Measurements from ENCODE around the gene CWC15. TPM values are rescaled to one million over a fixed set of nuclear protein-coding genes. Genes with fewer than 3 reads are reported as not detected.
"Not testable (repeated sequence)": the region's sequence is repeated elsewhere in the genome, so short reads cannot be mapped to it uniquely, and the experiment has no call there.

The CWC15 gene
- total RNA-seq, 1 experiment from 2014 or later, result 32.9 TPM

DNA sequence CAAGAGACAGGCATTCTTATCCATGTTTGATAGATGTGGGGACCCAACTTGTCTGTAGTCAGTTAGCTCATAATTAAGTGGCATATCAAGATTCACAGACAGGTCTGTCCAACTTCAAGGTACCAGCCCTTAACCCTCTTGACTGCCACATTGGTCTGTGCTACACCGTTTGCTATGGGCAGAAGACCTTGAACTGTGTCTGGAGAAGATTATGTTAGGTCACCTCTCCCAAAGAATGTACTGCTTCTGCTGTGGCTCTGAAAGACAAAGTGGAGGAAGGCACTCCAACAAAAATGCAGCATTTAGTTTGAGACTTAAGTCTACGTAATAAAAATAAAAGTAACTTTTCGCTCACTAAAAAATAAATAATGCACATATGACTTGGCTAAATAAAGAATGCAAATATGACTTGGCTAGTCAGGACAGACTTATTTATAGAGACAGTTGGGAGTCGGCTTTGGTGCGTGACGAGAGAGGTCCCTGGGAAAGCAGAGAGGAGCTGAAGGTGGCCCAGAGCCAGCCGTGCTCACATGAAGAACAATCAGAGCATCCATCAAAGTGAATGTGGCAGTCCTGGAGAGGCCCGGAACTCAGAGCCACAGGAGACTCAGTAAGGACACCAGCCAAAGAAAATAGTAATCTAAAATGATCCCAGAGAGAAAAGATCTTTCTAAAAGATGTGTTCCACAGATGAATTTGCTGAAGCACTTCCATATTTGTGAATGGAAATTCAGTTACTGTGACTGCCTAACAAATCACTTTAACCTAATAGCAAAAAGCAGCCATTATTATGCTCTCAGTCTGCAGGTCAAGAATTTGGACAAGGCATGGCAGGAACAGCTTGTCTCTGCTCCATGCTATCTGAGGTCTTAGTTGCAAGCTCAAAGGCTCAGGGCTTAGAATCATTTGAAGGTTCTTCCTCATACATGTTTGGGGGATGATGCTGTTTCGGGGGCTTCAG, 35.0 kb downstream of the CWC15 start:
- peak in 1 of 2 experiments; percentile 33 for DNase-seq (ENCODE audit: low read depth in 1 of 2, low spot score in 2 of 2)
- no peak overlapping the region for H3K27ac ChIP-seq
- no peaks in the 10 kb centered on the region for H3K27me3 ChIP-seq (replicated peaks)
- H3K4me3 ChIP-seq, result no peak overlapping the region
- no peaks in the 10 kb centered on the region for H3K9me3 ChIP-seq (replicated peaks)
- peaks cover 12% of the 10 kb centered on the region for H3K4me1 ChIP-seq (replicated peaks)
- no peaks in the 10 kb centered on the region for H3K36me3 ChIP-seq

DNA sequence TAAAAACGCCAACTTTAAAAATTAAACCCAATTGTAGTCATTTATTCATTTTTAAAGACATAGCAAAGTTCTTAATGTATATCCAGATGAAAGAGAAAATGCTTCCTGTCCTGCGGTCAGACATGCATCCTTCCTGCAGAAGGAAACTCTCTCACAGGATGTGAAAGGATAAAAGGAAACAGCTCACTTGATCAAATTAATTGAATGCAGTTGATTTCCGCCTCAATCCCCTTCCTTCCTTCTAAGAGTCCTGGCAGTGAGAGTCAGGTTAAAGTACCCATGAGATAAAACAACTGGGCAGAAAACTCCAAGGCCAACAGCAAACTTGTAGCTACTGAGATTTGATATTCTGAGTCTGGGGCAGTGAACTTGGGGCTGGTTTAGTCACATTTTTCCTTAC, 38.5 kb downstream of the CWC15 start:
- no peak for DNase-seq (ENCODE audit: low read depth in 1 of 2, low spot score in 2 of 2)
- Histone ChIP-seq H3K9me3 (replicated peaks) (no peaks in the 10 kb centered on the region), H3K4me3 (no peak overlapping the region), H3K27ac (no peak overlapping the region), H3K36me3 (no peaks in the 10 kb centered on the region), H3K4me1 (replicated peaks) (peaks cover 22% of the 10 kb centered on the region), H3K27me3 (replicated peaks) (no peaks in the 10 kb centered on the region)

DNA sequence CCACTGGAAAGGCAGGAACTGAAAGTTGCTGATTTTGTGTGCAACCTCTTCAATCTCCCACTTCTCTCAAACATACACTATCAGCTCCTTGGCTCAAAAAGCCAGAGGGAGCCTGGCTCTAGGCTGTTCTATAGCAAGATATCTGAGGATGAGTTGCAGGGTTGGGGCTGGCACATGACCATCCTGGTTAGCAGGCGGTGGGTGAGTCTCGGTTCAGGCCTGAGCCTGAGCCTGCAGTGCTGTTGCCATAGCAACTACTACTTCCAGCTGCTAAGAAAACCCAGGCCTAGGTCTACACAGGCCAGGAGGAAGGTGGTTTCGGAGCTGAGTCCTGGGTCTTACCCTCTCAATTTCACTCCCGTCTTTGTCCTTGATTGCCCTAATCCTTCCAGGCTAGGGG, 39.0 kb downstream of the CWC15 start:
- Histone ChIP-seq H3K9me3 (replicated peaks) (no peaks in the 10 kb centered on the region), H3K27me3 (replicated peaks) (no peaks in the 10 kb centered on the region), H3K4me3 (no peak overlapping the region), H3K4me1 (replicated peaks) (peaks cover 22% of the 10 kb centered on the region), H3K27ac (no peak overlapping the region), H3K36me3 (no peaks in the 10 kb centered on the region)
- no peak for DNase-seq (ENCODE audit: low read depth in 1 of 2, low spot score in 2 of 2)

DNA sequence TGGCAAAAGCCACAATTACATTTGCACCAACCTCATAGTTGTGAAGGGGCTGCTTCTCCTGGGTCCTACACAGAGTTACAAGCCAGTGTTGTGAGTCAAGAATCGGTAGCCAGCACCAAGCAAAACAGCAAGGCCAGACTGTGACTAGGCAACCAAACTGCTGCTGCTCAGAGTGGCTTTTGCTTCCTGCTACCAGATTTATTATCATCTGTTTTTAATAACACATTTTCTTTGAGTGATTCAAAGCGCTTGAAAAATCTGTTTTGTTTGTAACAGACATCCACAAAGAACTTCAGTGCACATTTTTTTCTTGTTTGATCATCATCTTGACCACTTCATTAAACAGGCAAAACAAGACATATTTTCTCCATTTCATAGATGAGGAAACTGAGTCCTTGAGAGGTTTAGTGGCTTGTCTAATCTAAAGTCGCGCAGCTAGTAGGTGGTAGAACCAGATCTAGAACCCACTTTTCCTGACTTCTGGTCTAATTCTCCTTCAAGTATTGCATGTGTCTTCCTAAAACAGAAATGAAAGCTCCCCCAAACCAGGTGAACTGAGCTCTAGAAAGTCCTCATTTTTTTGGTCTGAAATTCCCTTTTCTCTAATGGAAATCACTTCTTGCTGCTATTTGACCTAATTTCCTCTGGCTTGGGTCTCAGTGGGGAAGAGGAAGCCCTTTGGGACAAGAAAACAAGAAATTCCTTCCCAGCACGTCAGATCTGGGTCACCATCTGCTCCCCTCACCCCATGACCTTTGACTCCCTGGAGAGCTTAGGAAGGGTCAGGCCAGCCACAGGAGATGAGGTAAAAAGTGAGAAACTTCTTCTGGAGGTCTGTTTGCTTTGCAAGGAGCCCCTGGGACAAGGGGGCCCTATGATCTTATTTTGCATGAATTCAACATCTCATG, 39.9 kb downstream of the CWC15 start:
- no peaks in the 10 kb centered on the region for H3K27me3 ChIP-seq (replicated peaks)
- H3K4me1 ChIP-seq (replicated peaks), result peaks cover 19% of the 10 kb centered on the region
- H3K36me3 ChIP-seq, result no peaks in the 10 kb centered on the region
- no peak overlapping the region for H3K4me3 ChIP-seq
- H3K27ac ChIP-seq, result peak overlapping the region; percentile 67
- H3K9me3 ChIP-seq (replicated peaks), result no peaks in the 10 kb centered on the region
- peak; percentile 53 to 55 for DNase-seq (ENCODE audit: low read depth in 1 of 2, low spot score in 2 of 2)

DNA sequence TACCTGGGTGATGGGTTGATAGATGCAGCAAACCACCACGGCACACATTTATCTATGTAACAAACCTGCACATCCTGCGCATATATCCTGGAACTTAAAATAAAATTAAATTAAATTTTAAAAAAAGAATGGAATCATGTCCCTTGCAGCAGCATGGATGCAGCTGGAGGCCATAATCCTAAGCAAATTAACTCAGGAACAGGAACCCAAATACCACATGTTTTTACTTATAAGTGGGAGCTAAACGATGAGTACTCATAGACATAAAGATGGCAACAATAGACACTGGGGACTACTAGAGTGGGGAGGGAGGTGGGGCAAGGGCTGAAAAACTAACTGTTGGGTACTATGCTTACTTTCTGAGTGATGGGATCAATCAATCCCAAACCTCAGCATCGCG, 40.9 kb downstream of the CWC15 start:
- H3K9me3 ChIP-seq (replicated peaks), result no peaks in the 10 kb centered on the region
- no peaks in the 10 kb centered on the region for H3K36me3 ChIP-seq
- H3K27me3 ChIP-seq (replicated peaks), result no peaks in the 10 kb centered on the region
- DNase-seq (ENCODE audit: low read depth in 1 of 2, low spot score in 2 of 2), result no peak
- peaks cover 15% of the 10 kb centered on the region for H3K4me1 ChIP-seq (replicated peaks)
- H3K4me3 ChIP-seq, result no peak overlapping the region
- peak overlapping the region; percentile 67; the same call in 1 of the 2 replicates for H3K27ac ChIP-seq

DNA sequence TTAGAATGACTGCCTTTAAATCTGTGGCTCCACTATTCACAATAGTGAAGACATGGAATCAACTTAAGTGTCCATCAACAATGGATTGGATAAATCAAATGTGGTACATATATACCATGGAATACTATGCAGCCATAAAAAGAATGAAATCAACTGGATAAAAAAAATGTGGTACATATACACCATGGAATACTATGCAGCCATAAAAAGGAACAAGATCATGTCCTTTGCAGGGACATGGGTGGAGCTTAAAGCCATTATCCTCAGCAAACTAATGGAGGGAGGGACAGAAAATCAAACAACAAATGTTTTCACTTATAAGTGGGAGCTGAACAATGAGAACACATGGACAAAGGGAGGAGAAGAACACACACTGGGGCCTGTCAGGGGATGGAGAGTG, 41.3 kb downstream of the CWC15 start:
- DNase-seq (ENCODE audit: low read depth in 1 of 2, low spot score in 2 of 2); H3K27ac ChIP-seq; H3K4me3 ChIP-seq; H3K36me3 ChIP-seq; H3K27me3 ChIP-seq (replicated peaks); H3K9me3 ChIP-seq (replicated peaks): not testable (repeated sequence)
- H3K4me1 ChIP-seq (replicated peaks), result peaks cover 18% of the 10 kb centered on the region

DNA sequence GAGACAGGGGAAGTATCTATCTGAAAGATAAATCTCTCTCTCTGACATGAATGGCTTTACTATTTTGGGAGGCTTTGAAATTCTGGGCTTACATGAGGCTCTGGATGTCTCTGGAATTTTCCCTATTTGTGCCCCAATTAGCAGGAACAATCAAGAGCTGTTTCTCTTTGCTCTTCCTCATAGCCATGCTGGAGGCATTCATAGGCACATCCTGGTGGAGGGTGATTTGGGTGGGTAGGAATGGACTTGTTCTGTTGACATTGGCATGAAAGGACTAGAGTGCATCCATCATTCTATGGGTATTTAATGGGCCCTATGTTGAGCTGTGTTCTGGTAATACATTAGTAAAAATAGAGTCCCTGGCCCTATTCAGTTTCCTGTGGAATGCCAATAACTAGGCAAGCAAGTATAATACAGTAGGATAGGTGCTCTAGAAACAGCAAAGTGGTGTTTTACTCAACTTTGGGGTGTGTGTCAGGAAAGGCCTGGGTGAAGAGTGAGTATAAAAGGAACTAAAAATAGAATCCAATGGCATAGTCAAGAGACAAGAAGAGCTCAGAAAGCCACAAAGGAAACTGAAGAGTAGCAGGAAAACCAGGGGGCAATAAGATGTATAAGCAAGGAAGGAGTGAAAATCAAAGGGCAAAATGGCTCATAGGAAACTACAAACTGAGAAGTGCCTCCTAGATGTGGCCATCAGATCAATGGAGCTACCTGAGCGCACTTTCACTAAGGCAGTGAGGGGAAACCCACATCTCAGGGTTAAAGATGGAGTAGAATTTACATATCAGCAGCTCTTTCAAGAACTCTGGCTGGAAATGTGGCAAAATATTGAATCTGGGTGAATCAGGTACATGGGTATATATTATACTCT, 45.0 kb downstream of the CWC15 start:
- DNase-seq (ENCODE audit: low read depth in 1 of 2, low spot score in 2 of 2), result no peak
- Histone ChIP-seq H3K36me3 (no peaks in the 10 kb centered on the region), H3K27me3 (replicated peaks) (no peaks in the 10 kb centered on the region), H3K9me3 (replicated peaks) (no peaks in the 10 kb centered on the region), H3K4me3 (no peak overlapping the region), H3K27ac (no peak overlapping the region), H3K4me1 (replicated peaks) (peaks cover 20% of the 10 kb centered on the region)

DNA sequence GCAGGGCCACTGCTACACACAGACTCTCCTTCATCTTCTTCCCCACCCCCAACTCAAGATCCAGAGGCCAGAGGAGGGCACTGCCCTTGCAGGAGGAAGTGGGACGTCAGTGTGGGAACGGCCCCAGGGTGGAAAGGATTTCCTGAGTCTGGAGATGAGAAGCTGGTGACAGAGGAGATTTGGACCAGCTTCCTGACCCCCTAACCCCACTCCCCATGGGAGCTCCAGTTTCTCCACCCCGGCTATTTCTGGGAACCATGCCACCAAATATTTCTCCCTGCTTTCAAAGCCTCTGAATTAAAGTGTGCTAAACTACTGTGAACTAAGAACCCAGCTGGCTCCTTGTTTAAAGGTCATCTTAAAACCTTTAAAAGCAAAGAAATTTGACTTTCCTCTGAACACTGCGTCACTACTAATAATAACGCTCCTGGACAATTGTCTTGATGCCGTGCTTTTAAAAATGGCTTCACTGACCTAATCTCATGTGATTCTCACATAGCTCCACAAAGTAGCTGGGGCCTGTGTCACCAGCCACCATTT, 46.6 kb downstream of the CWC15 start:
- Histone ChIP-seq H3K4me1 (replicated peaks) (peaks cover 10% of the 10 kb centered on the region), H3K27ac (peak overlapping the region; percentile 37; the same call in 1 of the 2 replicates), H3K9me3 (replicated peaks) (no peaks in the 10 kb centered on the region), H3K27me3 (replicated peaks) (no peaks in the 10 kb centered on the region), H3K36me3 (no peaks in the 10 kb centered on the region), H3K4me3 (no peak overlapping the region)
- peak; percentile 21 to 41 for DNase-seq (ENCODE audit: low read depth in 1 of 2, low spot score in 2 of 2)

DNA sequence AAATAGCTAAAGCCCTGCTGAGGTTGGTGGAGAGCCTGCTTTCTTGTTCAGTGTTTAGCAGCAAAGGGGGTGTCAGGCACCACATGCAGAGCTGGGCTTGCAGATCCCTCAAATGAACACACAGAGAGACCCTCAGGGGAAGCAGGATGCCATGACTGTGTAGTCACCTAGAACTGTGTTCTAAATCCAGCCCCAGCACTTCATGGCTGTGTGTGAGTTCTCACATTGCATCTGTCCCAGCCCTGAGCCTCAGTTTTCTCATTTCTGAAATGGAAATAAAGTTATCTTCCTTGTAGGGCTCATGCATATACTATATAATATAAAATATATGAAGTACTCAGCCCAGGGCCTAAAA, 47.1 kb downstream of the CWC15 start:
- DNase-seq (ENCODE audit: low read depth in 1 of 2, low spot score in 2 of 2), result no peak
- Histone ChIP-seq H3K4me3 (no peak overlapping the region), H3K4me1 (replicated peaks) (peaks cover 10% of the 10 kb centered on the region), H3K27ac (no peak overlapping the region), H3K27me3 (replicated peaks) (no peaks in the 10 kb centered on the region), H3K9me3 (replicated peaks) (no peaks in the 10 kb centered on the region), H3K36me3 (no peaks in the 10 kb centered on the region)

DNA sequence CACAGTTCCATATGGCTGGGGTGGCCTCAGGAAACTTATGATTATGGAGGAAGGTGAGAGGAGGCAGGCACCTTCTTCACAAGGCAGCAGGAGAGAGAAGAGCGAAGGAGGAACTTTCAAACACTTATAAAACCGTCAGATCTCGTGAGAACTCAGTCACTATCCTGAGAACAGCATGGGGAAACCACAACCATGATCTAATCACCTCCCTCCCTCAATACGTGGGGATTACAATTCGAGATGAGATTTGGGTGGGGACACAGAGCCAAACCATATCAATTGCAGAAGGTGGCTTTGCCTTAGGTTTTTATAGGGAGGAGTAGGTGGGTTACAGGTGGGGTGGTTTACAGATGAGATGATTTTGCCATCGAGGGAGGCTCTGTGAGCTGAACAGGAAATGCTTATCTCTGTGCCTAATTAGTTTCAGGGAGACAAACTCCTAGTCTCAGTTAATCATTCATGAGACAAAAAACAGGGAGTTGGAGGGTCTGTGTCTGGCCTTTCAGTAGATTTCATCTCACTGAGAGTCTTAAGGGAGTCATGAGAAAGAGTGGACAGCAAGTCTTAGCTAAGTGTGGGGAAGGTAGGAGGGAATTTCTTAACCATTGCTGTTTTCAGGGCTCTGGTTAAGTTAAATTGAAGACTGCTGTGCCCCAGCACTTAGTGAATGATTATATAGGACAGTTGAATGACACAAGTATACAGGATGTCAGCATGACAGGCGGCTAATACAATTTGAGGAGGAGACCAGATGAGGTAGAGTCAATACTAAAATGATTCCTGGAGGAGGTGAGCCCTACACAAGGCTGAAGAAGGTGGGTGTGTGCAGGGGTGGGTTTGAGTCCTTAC, 47.7 kb downstream of the CWC15 start:
- no peak for DNase-seq (ENCODE audit: low read depth in 1 of 2, low spot score in 2 of 2)
- Histone ChIP-seq H3K27ac (no peak overlapping the region), H3K4me1 (replicated peaks) (peaks cover 10% of the 10 kb centered on the region), H3K36me3 (no peaks in the 10 kb centered on the region), H3K4me3 (no peak overlapping the region), H3K27me3 (replicated peaks) (no peaks in the 10 kb centered on the region), H3K9me3 (replicated peaks) (no peaks in the 10 kb centered on the region)

DNA sequence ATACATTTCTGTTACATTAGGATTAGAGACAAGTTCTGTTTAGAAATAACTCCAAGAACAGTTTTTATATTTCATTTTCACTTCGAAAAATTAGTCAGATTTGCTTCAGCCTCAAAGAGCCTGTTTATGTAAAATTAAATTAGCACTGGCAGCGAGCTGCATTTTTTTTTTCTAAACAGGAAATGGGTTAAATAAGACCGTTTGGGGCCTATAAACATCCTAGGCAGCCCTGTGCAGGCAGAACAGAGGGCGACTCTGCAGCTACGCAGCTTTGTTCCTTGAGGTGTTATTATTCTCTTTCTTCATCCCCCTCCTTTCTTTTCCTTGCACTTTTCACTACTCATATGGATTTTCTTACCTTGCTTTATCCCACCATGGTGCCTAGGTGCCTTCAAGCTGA, 48.7 kb downstream of the CWC15 start:
- H3K9me3 ChIP-seq (replicated peaks), result no peaks in the 10 kb centered on the region
- H3K4me3 ChIP-seq, result no peak overlapping the region
- peaks cover 10% of the 10 kb centered on the region for H3K4me1 ChIP-seq (replicated peaks)
- H3K27ac ChIP-seq, result no peak overlapping the region
- no peaks in the 10 kb centered on the region for H3K36me3 ChIP-seq
- DNase-seq (ENCODE audit: low read depth in 1 of 2, low spot score in 2 of 2), result no peak
- H3K27me3 ChIP-seq (replicated peaks), result no peaks in the 10 kb centered on the region

DNA sequence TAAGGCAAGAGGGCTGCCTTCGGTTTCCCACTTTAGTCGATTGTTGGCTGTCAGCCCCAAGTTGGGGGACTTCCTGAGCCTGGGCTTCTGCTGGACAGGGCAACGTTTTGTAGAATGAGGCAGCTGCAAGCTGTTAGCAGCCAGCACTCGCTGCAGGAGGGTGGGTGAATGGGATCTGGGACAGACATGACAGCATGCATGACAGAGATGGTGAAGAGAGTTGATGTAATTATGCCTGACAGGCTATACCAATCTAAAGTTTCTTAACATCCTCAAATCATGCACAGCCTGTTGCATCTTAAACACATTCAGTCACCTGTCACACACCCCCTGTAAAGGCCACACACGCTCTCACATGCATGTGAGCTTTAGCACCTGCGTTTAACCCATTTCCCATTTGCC, 49.2 kb downstream of the CWC15 start:
- H3K27me3 ChIP-seq (replicated peaks), result no peaks in the 10 kb centered on the region
- H3K9me3 ChIP-seq (replicated peaks), result no peaks in the 10 kb centered on the region
- H3K27ac ChIP-seq, result no peak overlapping the region
- H3K36me3 ChIP-seq, result no peaks in the 10 kb centered on the region
- H3K4me1 ChIP-seq (replicated peaks), result peaks cover 10% of the 10 kb centered on the region
- DNase-seq (ENCODE audit: low read depth in 1 of 2, low spot score in 2 of 2), result no peak
- H3K4me3 ChIP-seq, result no peak overlapping the region

Data from SJSA1 (cell line).